Keratinocyte (primary cell): ENCODE data around the gene SAMHD1. TPM values are rescaled to one million over a fixed set of nuclear protein-coding genes. Genes with fewer than 3 reads are reported as not detected.
"Not testable (repeated sequence)": the region's sequence is repeated elsewhere in the genome, so short reads cannot be mapped to it uniquely, and the experiment has no call there.

Experiments
- DNase-seq: peaks from one replicate; pipeline ENCODE4 v3.0.0-alpha.2; 2011; ENCODE audit warnings: low read depth, missing footprints, low spot score
- FAIRE-seq: peaks from 2 replicates; lab custom pipeline; 2011; peaks lifted over from hg19 to GRCh38; lab: Jason Lieb, UNC
- H2AFZ ChIP-seq: 2 replicates; pipeline ENCODE4 v1.6.0; 2012; ENCODE audit warnings: low read length, control low read depth, inconsistent platforms; ENCODE audit not compliant: control insufficient read depth
- H3K27ac ChIP-seq: 2 replicates; pipeline ENCODE4 v1.5.1; 2011; ENCODE audit warnings: low read length; ENCODE audit not compliant: control insufficient read depth, insufficient read depth
- H3K27me3 ChIP-seq: 3 replicates; pipeline ENCODE4 v1.6.0; 2011; ENCODE audit warnings: low read length; ENCODE audit not compliant: control insufficient read depth, insufficient read depth; ENCODE audit errors: extremely low read depth
- H3K36me3 ChIP-seq, 2 experiments: 2 replicates in 1 of 2; 3 replicates in 1 of 2; pipeline ENCODE4 v1.5.1; 2011; ENCODE audit warnings: low read length in 2 of 2, mild to moderate bottlenecking in 1 of 2; ENCODE audit not compliant: control insufficient read depth in 2 of 2, insufficient read depth in 2 of 2; ENCODE audit errors: extremely low read depth in 1 of 2
- H3K4me1 ChIP-seq: 3 replicates; pipeline ENCODE4 v1.5.1; 2011; ENCODE audit warnings: low read length; ENCODE audit not compliant: control insufficient read depth, insufficient read depth; ENCODE audit errors: extremely low read depth
- H3K4me2 ChIP-seq: 3 replicates; pipeline ENCODE4 v1.6.0; 2011; ENCODE audit warnings: low read depth, low read length; ENCODE audit not compliant: control insufficient read depth, insufficient read depth; ENCODE audit errors: extremely low read depth
- H3K4me3 ChIP-seq, 3 experiments: fragments of 200-600 bp in 1 of 3; sonication (generic) in 1 of 3; 2 replicates in 2 of 3; 3 replicates in 1 of 3; pipeline ENCODE4 v1.5.1; 2011 to 2016; ENCODE audit warnings: low read length in 3 of 3, mild to moderate bottlenecking in 3 of 3, control low read depth in 2 of 3, inconsistent platforms in 1 of 3, low read depth in 1 of 3, mixed read lengths in 1 of 3, mixed run types in 1 of 3, moderate library complexity in 1 of 3; ENCODE audit not compliant: control insufficient read depth in 2 of 3, insufficient read depth in 2 of 3; ENCODE audit errors: extremely low read depth in 1 of 3
- H3K79me2 ChIP-seq: 2 replicates; pipeline ENCODE4 v1.6.0; 2012; ENCODE audit warnings: low read length; ENCODE audit not compliant: control insufficient read depth, insufficient read depth
- H3K9ac ChIP-seq: 3 replicates; pipeline ENCODE4 v1.6.0; 2011; ENCODE audit warnings: low read length; ENCODE audit not compliant: control insufficient read depth, insufficient read depth; ENCODE audit errors: extremely low read depth
- H3K9me1 ChIP-seq: 3 replicates; pipeline ENCODE4 v1.6.0; 2011; ENCODE audit warnings: low read length; ENCODE audit not compliant: control insufficient read depth, insufficient read depth; ENCODE audit errors: extremely low read depth
- H3K9me3 ChIP-seq: 2 replicates; pipeline ENCODE4 v1.5.1; 2012; ENCODE audit warnings: low read depth, low read length; ENCODE audit not compliant: control insufficient read depth
- H4K20me1 ChIP-seq: 3 replicates; pipeline ENCODE4 v1.6.0; 2011; ENCODE audit warnings: low read length; ENCODE audit not compliant: control insufficient read depth, insufficient read depth; ENCODE audit errors: extremely low read depth
- EZH2 ChIP-seq: IDR thresholded peaks from one replicate; pipeline ENCODE4 v1.6.1; 2012; ENCODE audit warnings: inconsistent platforms, mild to moderate bottlenecking, low read length, moderate library complexity
- dilution Hi-C: fragments of 300-500 bp; cut with MboI; formaldehyde crosslinking; loops from one replicate; pipeline ENCODE4 v1.7.0; 2020; ENCODE audit warnings: low sequenced_read_pairs; ENCODE audit not compliant: extremely low pct_ligation_motif_present
- polyA minus RNA-seq, 3 experiments: library from RNA; depleted of rRNA, polyadenylated mRNA; stranded (reverse); fragments of >200 nt; gene quantifications; 1 replicate in 1 of 3; 2 replicates in 1 of 3; 3 replicates in 1 of 3; pipeline ENCODE4 v1.2.3, GENCODE V29; 2011
- polyA plus RNA-seq, 5 experiments: library from polyadenylated mRNA; depleted of rRNA in 3 of 5; stranded (reverse) in 3 of 5; stranded (forward) in 1 of 5; unstranded in 1 of 5; fragments of >200 nt; gene quantifications; 1 replicate in 1 of 5; 2 replicates in 3 of 5; 3 replicates in 1 of 5; pipeline versions ENCODE4 v1.2.1 to v1.2.3, GENCODE V29; 2011 to 2012; ENCODE audit warnings: missing spikeins in 2 of 5, low read depth in 1 of 5, low replicate concordance in 1 of 5
- TF ChIP-seq, protein P1 (sequence below), 3 experiments: IDR thresholded peaks in 1 of 3; conservative IDR thresholded peaks in 1 of 3; optimal IDR thresholded peaks in 1 of 3; 2 replicates in 2 of 3; 3 replicates in 1 of 3; pipeline versions ENCODE3 to v1.5.1; 2011; ENCODE audit warnings: low read length in 3 of 3, mild to moderate bottlenecking in 3 of 3, moderate library complexity in 2 of 3, control low read depth in 1 of 3, inconsistent platforms in 1 of 3; ENCODE audit not compliant: insufficient read depth in 2 of 3; ENCODE audit errors: extremely low read depth in 1 of 3

Gene SAMHD1
- polyA plus RNA-seq (16.1 to 29.7 TPM (median 26.5 TPM) in 3 replicates), polyA minus RNA-seq (14.7 to 27.9 TPM (median 24.2 TPM) in 3 replicates)
- polyA plus RNA-seq (2011; ENCODE audit: low read depth): 2.0 TPM
- 12.9 and 19.3 TPM in 2 replicates for polyA plus RNA-seq (2011; cell fraction: cytosol; rRNA removed)
- 10.4 and 13.3 TPM in 2 replicates for polyA plus RNA-seq (2011; cell fraction: nucleus; rRNA removed)
- 0.79 and 34.7 TPM in 2 replicates for polyA plus RNA-seq (2012; ENCODE audit: low replicate concordance)
- 25.1 TPM for polyA minus RNA-seq (2011; cell fraction: cytosol; rRNA and poly(A)+ RNA removed)
- polyA minus RNA-seq (2011; cell fraction: nucleus; rRNA and poly(A)+ RNA removed): 7.0 and 18.5 TPM in 2 replicates

DNA sequence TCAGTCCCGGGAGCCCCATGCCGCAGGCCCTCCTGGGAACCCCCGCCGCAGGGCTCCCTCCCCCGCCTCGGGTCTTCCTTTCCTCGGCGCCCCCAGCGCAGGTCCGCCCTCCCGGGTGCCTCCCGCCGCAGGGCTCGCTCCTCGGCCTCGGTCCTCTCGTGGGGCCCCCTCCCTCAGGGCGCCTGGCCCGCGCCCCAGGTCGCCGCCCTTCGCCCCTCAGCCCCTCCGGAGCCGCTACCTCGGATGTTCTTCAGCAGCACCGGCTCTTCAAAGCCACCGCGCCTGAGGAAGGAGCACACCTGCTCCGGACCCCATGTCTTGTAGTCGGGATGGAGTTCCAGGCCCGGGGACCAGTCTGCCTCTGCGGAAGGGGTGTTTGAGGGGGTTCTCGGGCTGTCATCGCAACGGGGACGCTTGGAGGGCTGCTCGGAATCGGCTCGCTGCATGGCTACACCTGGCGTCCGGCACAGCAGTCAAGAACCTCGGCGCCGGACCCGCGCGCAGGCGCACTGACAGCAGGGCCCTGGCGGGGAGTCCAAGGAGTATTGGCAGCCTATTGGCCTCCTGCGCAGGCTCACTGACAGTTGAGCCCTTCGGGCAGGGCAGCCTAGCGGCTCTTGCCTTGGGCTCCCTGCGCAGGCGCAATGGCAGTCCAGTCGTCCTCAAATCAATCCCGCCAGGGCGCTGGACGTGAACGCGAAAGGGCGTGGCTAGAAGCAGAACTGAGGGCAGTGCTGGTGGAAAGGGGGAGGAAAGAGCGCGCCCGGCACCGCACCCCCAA is at the start of gene SAMHD1:
SAMHD1 (minus strand) TSS at position 511 of the 781 bp plus-strand sequence; CDS start at position 446, 65 bp downstream.
- FAIRE-seq (no peak), DNase-seq (peak; percentile 81)
- peak within 1 kb of the TSS; percentile 89 for H3K4me2 ChIP-seq
- H4K20me1 ChIP-seq: no peaks in the 10 kb centered on the region
- H3K9me1 ChIP-seq: no peaks in the 10 kb centered on the region
- H3K79me2 ChIP-seq: peaks cover 5% of the 10 kb centered on the region
- no peaks in the 10 kb centered on the region for H3K9me3 ChIP-seq
- H3K27me3 ChIP-seq: no peaks in the 10 kb centered on the region
- H3K9ac ChIP-seq: peak within 1 kb of the TSS; percentile 72
- peak within 1 kb of the TSS; percentile 63 to 99 (median 93) for H3K4me3 ChIP-seq
- H2AFZ ChIP-seq: peak within 1 kb of the TSS; percentile 95
- H3K36me3 ChIP-seq: no peaks in the 10 kb centered on the region
- H3K4me1 ChIP-seq: peaks cover 12% of the 10 kb centered on the region
- TF ChIP-seq, protein P1, sequence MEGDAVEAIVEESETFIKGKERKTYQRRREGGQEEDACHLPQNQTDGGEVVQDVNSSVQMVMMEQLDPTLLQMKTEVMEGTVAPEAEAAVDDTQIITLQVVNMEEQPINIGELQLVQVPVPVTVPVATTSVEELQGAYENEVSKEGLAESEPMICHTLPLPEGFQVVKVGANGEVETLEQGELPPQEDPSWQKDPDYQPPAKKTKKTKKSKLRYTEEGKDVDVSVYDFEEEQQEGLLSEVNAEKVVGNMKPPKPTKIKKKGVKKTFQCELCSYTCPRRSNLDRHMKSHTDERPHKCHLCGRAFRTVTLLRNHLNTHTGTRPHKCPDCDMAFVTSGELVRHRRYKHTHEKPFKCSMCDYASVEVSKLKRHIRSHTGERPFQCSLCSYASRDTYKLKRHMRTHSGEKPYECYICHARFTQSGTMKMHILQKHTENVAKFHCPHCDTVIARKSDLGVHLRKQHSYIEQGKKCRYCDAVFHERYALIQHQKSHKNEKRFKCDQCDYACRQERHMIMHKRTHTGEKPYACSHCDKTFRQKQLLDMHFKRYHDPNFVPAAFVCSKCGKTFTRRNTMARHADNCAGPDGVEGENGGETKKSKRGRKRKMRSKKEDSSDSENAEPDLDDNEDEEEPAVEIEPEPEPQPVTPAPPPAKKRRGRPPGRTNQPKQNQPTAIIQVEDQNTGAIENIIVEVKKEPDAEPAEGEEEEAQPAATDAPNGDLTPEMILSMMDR (optimal IDR thresholded peaks at IDR 0.05 in 1 of 3, IDR thresholded peaks at IDR 0.05 in 1 of 3, conservative IDR thresholded peaks at IDR 0.05 in 1 of 3; ENCODE audit: extremely low read depth in 1 of 3, insufficient read depth in 2 of 3, low read length in 3 of 3): no peak
- no peak for TF ChIP-seq EZH2
- dilution Hi-C loops: no loop called here
- H3K27ac ChIP-seq: no peak within 1 kb of the TSS

DNA sequence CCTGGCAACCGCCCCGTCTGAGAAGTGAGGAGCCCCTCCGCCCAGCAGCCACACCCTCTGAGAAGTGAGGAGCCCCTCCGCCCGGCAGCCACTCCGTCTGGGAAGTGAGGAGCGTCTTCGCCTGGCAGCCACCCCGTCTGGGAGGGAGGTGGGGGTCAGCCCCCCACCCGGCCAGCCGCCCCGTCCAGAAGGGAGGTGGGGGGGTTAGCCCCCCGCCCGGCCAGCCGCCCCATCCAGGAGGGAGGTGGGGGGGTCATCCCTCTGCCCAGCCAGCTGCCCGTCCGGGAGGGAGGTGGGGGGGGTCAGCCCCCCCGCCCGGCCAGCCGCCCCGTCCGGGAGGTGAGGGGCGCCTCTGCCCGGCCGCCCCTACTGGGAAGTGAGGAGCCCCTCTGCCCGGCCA is 48.7 kb upstream of the SAMHD1 start:
- H3K79me2 ChIP-seq, DNase-seq, H3K9me1 ChIP-seq, H3K4me2 ChIP-seq, H2AFZ ChIP-seq, H3K9me3 ChIP-seq, FAIRE-seq, H3K9ac ChIP-seq, H3K27me3 ChIP-seq, H3K4me3 ChIP-seq, H4K20me1 ChIP-seq, H3K36me3 ChIP-seq, H3K4me1 ChIP-seq, dilution Hi-C loops, H3K27ac ChIP-seq: not testable (repeated sequence)
